K562 treated with DMSO at 1 percent for 48 hours (cell line): ENCODE data around the gene TEX52. TPM values are rescaled to one million over a fixed set of nuclear protein-coding genes. Genes with fewer than 3 reads are reported as not detected.

Source experiments
- total RNA-seq: library from RNA; unstranded; fragments of 300-600 nt; gene quantifications from 2 replicates; pipeline ENCODE4 v1.2.3, GENCODE V29; 2022; ENCODE audit warnings: low replicate concordance; ENCODE audit errors: extremely low read depth

The TEX52 gene
- not detected in 2 replicates for total RNA-seq

GRCh38 chr12:2857021-2857431 lies at the start of gene TEX52:
Gene TEX52, minus strand, starts transcription at chr12:2857039. Its CDS starts 13 bp downstream, at chr12:2857026.

GRCh38 chr12:2890388-2891239 lies 33.8 kb upstream of the TEX52 start, which contains the start of gene TULP3:
Gene TULP3, plus strand, starts transcription at chr12:2890891. Its CDS starts 57 bp downstream, at chr12:2890948.

GRCh38 chr12:2877047-2877952 lies 20.5 kb upstream of the TEX52 start, which contains the start of the genes FOXM1 and RHNO1:
Gene FOXM1, minus strand, starts transcription at chr12:2877174. Its CDS starts 2,696 bp downstream, at chr12:2874478.
Gene RHNO1, plus strand, starts transcription at chr12:2877223. Its CDS starts 8,144 bp downstream, at chr12:2885367.

GRCh38 chr12:2834581-2835491 lies 22.0 kb downstream of the TEX52 start, which contains the start of gene NRIP2:
Gene NRIP2, minus strand, starts transcription at chr12:2835035. Its CDS starts 52 bp downstream, at chr12:2834983.

GRCh38 chr12:2812290-2813213 lies 44.3 kb downstream of the TEX52 start, which contains the start of gene ITFG2:
Gene ITFG2, plus strand, starts transcription at chr12:2812668. Its CDS starts 93 bp downstream, at chr12:2812761.

Other genes with a start within 250 kb of the TEX52 start
- gene FKBP4, start 62.1 kb downstream of the TEX52 start, total RNA-seq = not detected in 2 replicates
- gene ITFG2, start 44.4 kb downstream of the TEX52 start, total RNA-seq = not detected in 2 replicates
- gene NRIP2, start 22.0 kb downstream of the TEX52 start, total RNA-seq = not detected in 2 replicates
- not detected in 2 replicates for gene FOXM1, start 20.1 kb upstream of the TEX52 start, total RNA-seq
- gene RHNO1, start 20.2 kb upstream of the TEX52 start, total RNA-seq = not detected in 2 replicates
- gene TULP3, start 33.9 kb upstream of the TEX52 start, total RNA-seq = not detected in 2 replicates
- not detected in 2 replicates for gene TEAD4, start 102.4 kb upstream of the TEX52 start, total RNA-seq
- not detected in 2 replicates for gene TSPAN9, start 220.3 kb upstream of the TEX52 start, total RNA-seq